ENCODE measurements around the gene CLDN10. TPM values are rescaled to one million over a fixed set of nuclear protein-coding genes. Genes with fewer than 3 reads are reported as not detected.

Gene CLDN10
- polyA plus RNA-seq, 1 donor from 2014 or later: not detected

GRCh38 chr13:95509521-95510310 is 42.8 kb upstream of the CLDN10 start:
- Histone ChIP-seq H3K27me3 (ENCODE audit: insufficient read depth, low read depth, low read length) (no peaks in the 10 kb centered on the region), H3K36me3 (ENCODE audit: insufficient read depth, low read length) (no peaks in the 10 kb centered on the region), H3K79me2 (replicated peaks; ENCODE audit: insufficient read depth, low read length) (no peaks in the 10 kb centered on the region), H3K27ac (ENCODE audit: low read length) (no peak overlapping the region), H3K9me2 (ENCODE audit: insufficient read depth, low read length) (no peaks in the 10 kb centered on the region), H4K20me1 (ENCODE audit: insufficient read depth) (no peaks in the 10 kb centered on the region), H2AFZ (ENCODE audit: low read depth, low read length) (no peak overlapping the region), H3K4me3 (ENCODE audit: low read length) (no peak overlapping the region), H3K4me2 (ENCODE audit: low read length) (no peak overlapping the region), H3F3A (ENCODE audit: insufficient read depth, low read length, poor library complexity, severe bottlenecking) (no peaks in the 10 kb centered on the region), H3K9me3 (ENCODE audit: low read length) (no peaks in the 10 kb centered on the region), H3K9ac (ENCODE audit: low read length) (no peak overlapping the region)
- TF ChIP-seq POLR2AphosphoS5 (IDR thresholded peaks at IDR 0.05): no peak
- TF ChIP-seq RAD21 (conservative IDR thresholded peaks at IDR 0.05): no peak
- TF ChIP-seq SMC3 (conservative IDR thresholded peaks at IDR 0.05; ENCODE audit: poor library complexity): no peak
- no peak for TF ChIP-seq TAF1 (IDR thresholded peaks at IDR 0.05; ENCODE audit: low read depth)
- TF ChIP-seq MXI1 (conservative IDR thresholded peaks at IDR 0.05; ENCODE audit: poor library complexity, severe bottlenecking): no peak
- no peak for TF ChIP-seq EZH2 (IDR thresholded peaks at IDR 0.05; ENCODE audit: borderline replicate concordance, insufficient read depth, low read length, poor library complexity, severe bottlenecking)
- no peak for TF ChIP-seq EP300 (conservative IDR thresholded peaks at IDR 0.05; ENCODE audit: poor library complexity, severe bottlenecking)
- no peak for TF ChIP-seq REST (IDR thresholded peaks at IDR 0.05; ENCODE audit: borderline replicate concordance)
- TF ChIP-seq CTCF (IDR thresholded peaks at IDR 0.05; ENCODE audit: poor library complexity, severe bottlenecking): no peak

DNA sequence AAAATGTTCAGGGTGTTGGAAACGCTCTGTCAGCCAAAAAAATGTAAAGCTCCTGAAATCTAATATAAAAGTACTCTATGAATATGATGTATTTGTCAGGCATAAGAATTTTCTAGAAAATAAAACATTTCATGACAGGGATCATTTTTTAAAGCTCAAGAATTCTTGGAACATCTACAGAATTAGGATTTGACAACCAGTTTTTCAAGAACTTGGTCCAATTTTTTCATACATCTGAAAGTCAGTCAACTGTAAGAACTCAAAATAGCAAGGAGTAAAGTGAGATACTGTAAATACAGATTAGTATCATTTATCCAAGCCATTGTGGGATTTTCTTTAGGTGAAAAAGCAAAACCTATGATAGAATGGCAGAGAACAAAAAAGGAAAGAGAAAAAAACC is 41.6 kb upstream of the CLDN10 start:
- TF ChIP-seq REST (IDR thresholded peaks at IDR 0.05; ENCODE audit: borderline replicate concordance): no peak
- TF ChIP-seq MXI1 (conservative IDR thresholded peaks at IDR 0.05; ENCODE audit: poor library complexity, severe bottlenecking): no peak
- no peak for TF ChIP-seq SMC3 (conservative IDR thresholded peaks at IDR 0.05; ENCODE audit: poor library complexity)
- TF ChIP-seq POLR2AphosphoS5 (IDR thresholded peaks at IDR 0.05): no peak
- Histone ChIP-seq H4K20me1 (ENCODE audit: insufficient read depth) (no peaks in the 10 kb centered on the region), H3K27me3 (ENCODE audit: insufficient read depth, low read depth, low read length) (no peaks in the 10 kb centered on the region), H3K4me3 (ENCODE audit: low read length) (no peak overlapping the region), H3K9me3 (ENCODE audit: low read length) (no peaks in the 10 kb centered on the region), H2AFZ (ENCODE audit: low read depth, low read length) (no peak overlapping the region), H3K9me2 (ENCODE audit: insufficient read depth, low read length) (no peaks in the 10 kb centered on the region), H3K79me2 (replicated peaks; ENCODE audit: insufficient read depth, low read length) (no peaks in the 10 kb centered on the region), H3F3A (ENCODE audit: insufficient read depth, low read length, poor library complexity, severe bottlenecking) (no peaks in the 10 kb centered on the region), H3K27ac (ENCODE audit: low read length) (no peak overlapping the region), H3K4me2 (ENCODE audit: low read length) (no peak overlapping the region), H3K36me3 (ENCODE audit: insufficient read depth, low read length) (no peaks in the 10 kb centered on the region), H3K9ac (ENCODE audit: low read length) (no peak overlapping the region)
